Gastrocnemius medialis (tissue), 4 donors: ENCODE measurements around the gene USP37. TPM values are rescaled to one million over a fixed set of nuclear protein-coding genes. Genes with fewer than 3 reads are reported as not detected.

Experiments used
- ATAC-seq, 2 donors: fragments of 150-250 bp; one replicate each; pipeline ENCODE4 v1.9.1; 2016
- DNase-seq, 2 donors: peaks; one replicate each; pipeline ENCODE4 v3.0.0-alpha.2; 2019
- H3K27ac ChIP-seq, 4 donors: fragments of 200-600 bp; sonication (generic); 1 replicate in 1 of 4; 2 replicates in 3 of 4; pipeline ENCODE4 v1.5.1; 2016 to 2018; ENCODE audit warnings: mild to moderate bottlenecking in 2 of 4, moderate library complexity in 1 of 4
- H3K27me3 ChIP-seq, 3 donors: fragments of 200-600 bp; sonication (generic) in 2 of 3; 1 replicate in 1 of 3; 2 replicates in 2 of 3; pipeline versions ENCODE4 v1.5.1 to v1.6.0; 2016 to 2019; ENCODE audit warnings: mild to moderate bottlenecking in 1 of 3, moderate library complexity in 1 of 3
- H3K36me3 ChIP-seq, 2 donors: fragments of 200-600 bp; sonication (generic) in 1 of 2; one replicate each; pipeline ENCODE4 v1.5.1; 2017 to 2018
- H3K4me1 ChIP-seq, 2 donors: fragments of 200-600 bp; sonication (generic) in 1 of 2; one replicate each; pipeline ENCODE4 v1.5.1; 2016 to 2017; ENCODE audit warnings: mild to moderate bottlenecking in 2 of 2
- H3K4me3 ChIP-seq, 4 donors: fragments of 200-600 bp; sonication (generic) in 3 of 4; 1 replicate in 1 of 4; 2 replicates in 3 of 4; pipeline ENCODE4 v1.5.1; 2016 to 2019; ENCODE audit warnings: mild to moderate bottlenecking in 2 of 4
- H3K9me3 ChIP-seq, 3 donors: fragments of 200-600 bp; sonication (generic) in 2 of 3; 1 replicate in 1 of 3; 2 replicates in 2 of 3; pipeline ENCODE4 v1.5.1; 2016 to 2019
- CTCF ChIP-seq, 5 experiments: fragments of 450-650 bp in 3 of 5; fragments of 200-600 bp in 2 of 5; sonication (generic) in 2 of 5; IDR thresholded peaks in 4 of 5; conservative IDR thresholded peaks in 1 of 5; 1 replicate in 4 of 5; 2 replicates in 1 of 5; pipeline ENCODE4 v1.5.1; 2016 to 2019; ENCODE audit warnings: antibody characterized with exemption in 5 of 5, mild to moderate bottlenecking in 3 of 5, moderate library complexity in 3 of 5
- POLR2A ChIP-seq, 2 donors: fragments of 450-650 bp; IDR thresholded peaks; one replicate each; pipeline ENCODE4 v1.6.1; 2017; ENCODE audit warnings: antibody characterized with exemption in 2 of 2, mild to moderate bottlenecking in 2 of 2, moderate library complexity in 2 of 2
- in situ Hi-C, 4 donors: fragments of 200-750 bp; cut with MboI; loops; one replicate each; pipeline versions ENCODE4 v1.15.0 to v1.8.0; 2017; ENCODE audit warnings: low sequenced_read_pairs in 4 of 4
- intact Hi-C: fragments of 100-400 bp; cut with DNase I; formaldehyde crosslinking; loops from one replicate; pipeline ENCODE4 v1.15.1; 2023; ENCODE audit warnings: low total_unique reads
- total RNA-seq, 4 donors: library from RNA; depleted of rRNA; stranded (reverse); fragments of >200 nt; gene quantifications; one replicate each; pipeline versions ENCODE4 v1.1.0 to v1.2.3, GENCODE V29; 2016

Gene USP37
- total RNA-seq, 4 donors from 2014 or later: 7.0 to 12.4 (median 8.0) TPM

GRCh38 chr2:218585541-218585940 lies 17.4 kb upstream of the USP37 start:
- no peak for DNase-seq
- Histone ChIP-seq H3K27ac (no peak overlapping the region), H3K4me1 (no peaks in the 10 kb centered on the region), H3K9me3 (no peaks in the 10 kb centered on the region), H3K4me3 (no peak overlapping the region), H3K27me3 (no peaks in the 10 kb centered on the region), H3K36me3 (peaks cover 3 to 80% of the 10 kb centered on the region in 2 donors)
- ATAC-seq: no peak
- in situ Hi-C loops: no loop called here
- TF ChIP-seq POLR2A (IDR thresholded peaks at IDR 0.05) (no peak), CTCF (IDR thresholded peaks at IDR 0.05 in 4 of 5, conservative IDR thresholded peaks at IDR 0.05 in 1 of 5) (no peak)
- intact Hi-C loops: no loop called here

- TF ChIP-seq POLR2A (IDR thresholded peaks at IDR 0.05) (no peak), CTCF (IDR thresholded peaks at IDR 0.05 in 4 of 5, conservative IDR thresholded peaks at IDR 0.05 in 1 of 5) (peak in 1 of 5 experiments; percentile 10)
- Histone ChIP-seq H3K36me3 (peaks cover 3 to 67% of the 10 kb centered on the region in 2 donors), H3K4me1 (peaks cover 0 to 3% of the 10 kb centered on the region in 2 donors), H3K9me3 (no peaks in the 10 kb centered on the region), H3K27me3 (no peaks in the 10 kb centered on the region), H3K27ac (peak overlapping the region in 1 of 4 donors; percentile 39), H3K4me3 (no peak overlapping the region)
- DNase-seq (no peak), ATAC-seq (no peak)
- in situ Hi-C loops (no loop called here), intact Hi-C loops (no loop called here)
Measured at GRCh38 chr2:218583983-218584850, 16.1 kb upstream of the USP37 start.

GRCh38 chr2:218582076-218582475 lies 13.9 kb upstream of the USP37 start:
- H3K36me3 ChIP-seq: peaks cover 3 to 49% of the 10 kb centered on the region in 2 donors
- ATAC-seq (no peak), DNase-seq (no peak)
- TF ChIP-seq POLR2A (IDR thresholded peaks at IDR 0.05) (no peak), CTCF (IDR thresholded peaks at IDR 0.05 in 4 of 5, conservative IDR thresholded peaks at IDR 0.05 in 1 of 5) (no peak)
- no peaks in the 10 kb centered on the region for H3K27me3 ChIP-seq
- intact Hi-C loops (no loop called here), in situ Hi-C loops (no loop called here)
- H3K27ac ChIP-seq: no peak overlapping the region
- H3K4me1 ChIP-seq: peaks cover 21 to 25% of the 10 kb centered on the region in 2 donors
- H3K9me3 ChIP-seq: no peaks in the 10 kb centered on the region
- no peak overlapping the region for H3K4me3 ChIP-seq

- Histone ChIP-seq H3K27me3 (no peaks in the 10 kb centered on the region), H3K4me1 (peaks cover 43 to 47% of the 10 kb centered on the region in 2 donors), H3K4me3 (no peak overlapping the region), H3K27ac (peak overlapping the region; percentile 72 to 95 (median 80)), H3K36me3 (peaks cover 0 to 20% of the 10 kb centered on the region in 2 donors), H3K9me3 (no peaks in the 10 kb centered on the region)
- no peak for TF ChIP-seq CTCF (IDR thresholded peaks at IDR 0.05 in 4 of 5, conservative IDR thresholded peaks at IDR 0.05 in 1 of 5)
- TF ChIP-seq POLR2A (IDR thresholded peaks at IDR 0.05): no peak
- DNase-seq (no peak), ATAC-seq (no peak)
- intact Hi-C loops (loop anchor here (10.0 kb wide), 1 partner anchor 256 kb away; the partner anchor contains the start of gene PRKAG3), in situ Hi-C loops (no loop called here)
Measured at GRCh38 chr2:218578272-218578877, 10.2 kb upstream of the USP37 start.
